AG09309 (cell line): ENCODE measurements around the gene FLAD1.
A peak's percentile ranks its signal among the peaks of the same experiment; 100 is the strongest.

Experiments used
- DNase-seq: peaks from one replicate; pipeline ENCODE4 v3.0.0-alpha.2; 2010; ENCODE audit warnings: low read depth
- H3K4me3 ChIP-seq: 2 replicates; pipeline ENCODE4 v1.5.1; 2011; ENCODE audit warnings: mild to moderate bottlenecking, low read depth, low read length, moderate library complexity; ENCODE audit not compliant: control insufficient read depth
- CTCF ChIP-seq: IDR thresholded peaks from 2 replicates; pipeline ENCODE4 v1.5.1; 2011; ENCODE audit warnings: mild to moderate bottlenecking, low read depth, low read length, inconsistent platforms; ENCODE audit not compliant: insufficient read depth, control insufficient read depth; ENCODE audit errors: missing control alignments

The FLAD1 gene

GRCh38 chr1:154937988-154938386, 45.2 kb upstream of the FLAD1 start:
- H3K4me3 ChIP-seq = peak overlapping the region; percentile 83
- no peak for TF ChIP-seq CTCF
- no peak for DNase-seq

GRCh38 chr1:154938604-154939399, 44.3 kb upstream of the FLAD1 start:
- TF ChIP-seq CTCF = no peak
- H3K4me3 ChIP-seq = no peak overlapping the region
- no peak for DNase-seq

DNA sequence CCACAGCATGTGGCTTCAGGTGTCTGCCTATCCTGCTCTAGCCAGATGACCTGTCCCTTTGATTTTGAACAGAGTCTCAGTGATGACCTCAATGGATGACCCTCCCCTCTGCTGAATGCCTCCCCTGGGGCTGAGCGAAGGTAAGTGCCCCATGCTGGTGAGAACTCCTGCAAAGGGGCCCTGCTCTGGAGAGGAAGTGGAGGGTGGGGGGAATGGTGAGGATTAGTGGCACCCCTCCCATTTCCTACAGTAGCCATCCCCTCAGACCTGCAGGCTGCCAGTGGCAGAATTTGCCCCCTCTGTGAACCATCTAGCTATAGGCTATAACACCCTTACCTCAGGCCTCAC, 43.0 kb upstream of the FLAD1 start:
- H3K4me3 ChIP-seq = no peak overlapping the region
- no peak for TF ChIP-seq CTCF

DNA sequence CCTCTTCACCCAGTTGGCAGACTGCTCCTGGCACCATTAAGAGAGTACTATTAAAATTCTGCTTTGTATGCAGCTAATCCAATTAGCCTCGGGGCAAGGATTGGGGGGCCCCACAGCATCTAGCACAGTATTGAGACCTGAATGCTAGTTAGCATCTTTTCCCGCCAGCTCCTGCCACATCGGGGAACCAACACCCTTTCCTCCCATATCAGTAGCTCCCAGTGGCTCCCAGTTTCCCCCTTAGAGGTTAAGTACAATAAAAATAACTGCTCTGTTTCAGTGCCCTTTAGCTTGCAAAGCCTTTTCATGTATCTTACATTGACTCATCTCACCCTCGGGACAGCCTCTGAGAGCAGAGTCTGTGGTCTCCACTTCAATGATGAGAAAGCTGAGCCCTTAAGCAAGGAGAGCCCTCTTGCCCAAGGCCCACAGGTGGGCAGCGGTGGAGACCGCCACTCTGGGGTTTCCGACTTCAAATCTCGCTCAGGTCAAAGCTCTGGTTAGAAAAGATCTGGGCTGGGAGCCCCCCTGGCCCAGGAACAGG, 42.4 kb upstream of the FLAD1 start:
- H3K4me3 ChIP-seq = no peak overlapping the region
- no peak for DNase-seq
- no peak for TF ChIP-seq CTCF

More for the DNA sequence above, 43.0 kb upstream of the FLAD1 start:
- no peak for DNase-seq

GRCh38 chr1:154941333-154942013, 41.7 kb upstream of the FLAD1 start:
- no peak for TF ChIP-seq CTCF
- no peak for DNase-seq
- H3K4me3 ChIP-seq = no peak overlapping the region

DNA sequence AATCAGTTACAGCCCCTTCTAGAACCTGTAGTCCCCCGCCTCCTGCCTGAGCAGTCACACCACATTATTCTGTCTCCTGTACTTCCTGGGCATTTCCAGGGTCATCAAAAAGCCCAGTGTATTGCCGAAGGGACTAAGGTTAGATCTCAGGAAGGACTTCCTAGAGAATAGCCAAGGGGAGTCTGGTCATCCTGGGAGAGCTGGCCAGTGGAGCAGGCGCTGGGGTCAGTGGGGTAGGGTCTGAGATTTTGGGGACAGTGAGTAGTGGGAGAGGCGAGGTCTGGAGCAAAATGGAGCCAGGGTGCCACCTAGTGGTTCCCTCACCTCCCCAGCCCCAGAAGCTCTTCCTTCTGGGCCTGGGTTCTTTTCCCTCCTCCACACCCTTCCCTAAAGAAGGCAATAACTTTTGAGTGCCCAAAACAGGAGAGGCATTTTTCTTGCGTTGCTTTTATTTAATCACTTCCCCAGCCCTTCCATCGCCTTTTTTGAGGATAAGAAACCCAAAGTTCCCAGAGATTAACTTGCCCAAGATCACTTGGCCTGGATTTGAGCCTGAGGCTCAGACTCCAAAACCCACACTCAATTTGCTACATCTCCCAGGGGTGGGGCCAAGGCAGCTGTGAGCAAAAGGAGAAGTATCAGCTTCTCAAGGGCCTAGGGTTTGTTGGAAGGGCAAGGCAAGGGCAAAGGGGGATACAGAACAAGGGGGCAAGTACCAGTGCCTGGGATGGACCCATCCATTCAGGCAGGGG, 39.3 kb upstream of the FLAD1 start:
- peak; percentile 83 for TF ChIP-seq CTCF
- H3K4me3 ChIP-seq = no peak overlapping the region
- no peak for DNase-seq
